SK-N-SH (cell line): ENCODE results near the gene SNED1. TPM values are rescaled to one million over a fixed set of nuclear protein-coding genes. Genes with fewer than 3 reads are reported as not detected.

ENCODE experiments used
- CTCF ChIA-PET: fragments of 300-600, 350-600 bp; formaldehyde crosslinking; extraction: SDS; loops from one replicate; lab custom pipeline; 2021; lab: Yijun Ruan, JAX
- POLR2A ChIA-PET: fragments of 350-600 bp; sonication (Branson Sonifier 250); formaldehyde crosslinking; extraction: SDS; loops from one replicate; lab custom pipeline; 2020; ENCODE audit warnings: antibody characterized with exemption, inconsistent platforms; lab: Yijun Ruan, JAX
- DNase-seq: peaks from one replicate; pipeline ENCODE4 v3.0.0; 2012
- H2AFZ ChIP-seq: fragments of 200-600 bp; sonication (generic); 2 replicates; pipeline ENCODE4 v1.8.1; 2016; ENCODE audit warnings: antibody characterized with exemption, mild to moderate bottlenecking, low read depth
- H3F3A ChIP-seq: fragments of 200-600 bp; sonication (generic); replicated peaks from 2 replicates; pipeline ENCODE3; 2016; ENCODE audit warnings: antibody characterized with exemption, mild to moderate bottlenecking; ENCODE audit not compliant: insufficient read depth
- H3K27ac ChIP-seq, 2 experiments: fragments of 200-500 bp in 1 of 2; fragments of 200-600 bp in 1 of 2; sonication (Bioruptor generic) in 1 of 2; sonication (generic), shearing (Covaris generic) in 1 of 2; 2 replicates each; pipeline versions ENCODE4 v1.5.1 to v1.6.1; 2014 to 2016; ENCODE audit warnings: low read depth in 2 of 2, inconsistent platforms in 1 of 2, low read length in 1 of 2, mild to moderate bottlenecking in 1 of 2, mixed read lengths in 1 of 2
- H3K27me3 ChIP-seq: fragments of 200-600 bp; sonication (generic), shearing (Covaris generic); 2 replicates; pipeline ENCODE4 v1.6.1; 2016; ENCODE audit warnings: mixed run types; ENCODE audit not compliant: insufficient read depth
- H3K36me3 ChIP-seq, 2 experiments: fragments of 200-500 bp in 1 of 2; fragments of 200-600 bp in 1 of 2; sonication (Bioruptor generic) in 1 of 2; sonication (generic) in 1 of 2; replicated peaks in 1 of 2; 2 replicates each; pipeline versions ENCODE3 to v1.5.1; 2014 to 2016; ENCODE audit warnings: low read length in 1 of 2, mild to moderate bottlenecking in 1 of 2; ENCODE audit not compliant: insufficient read depth in 2 of 2, control insufficient read depth in 1 of 2
- H3K4me1 ChIP-seq, 2 experiments: fragments of 200-500 bp in 1 of 2; fragments of 200-600 bp in 1 of 2; sonication (Bioruptor generic) in 1 of 2; sonication (generic), shearing (Covaris generic) in 1 of 2; 2 replicates each; pipeline versions ENCODE4 v1.5.1 to v1.6.1; 2014 to 2016; ENCODE audit warnings: low read depth in 1 of 2, low read length in 1 of 2, mixed run types in 1 of 2; ENCODE audit not compliant: insufficient read depth in 2 of 2, control insufficient read depth in 1 of 2
- H3K4me2 ChIP-seq: fragments of 200-600 bp; sonication (generic), shearing (Covaris generic); 2 replicates; pipeline ENCODE4 v1.6.1; 2017; ENCODE audit warnings: mixed run types
- H3K4me3 ChIP-seq, 2 experiments: fragments of 200-500 bp in 1 of 2; fragments of 200-600 bp in 1 of 2; sonication (Bioruptor generic) in 1 of 2; sonication (generic), shearing (Covaris generic) in 1 of 2; 2 replicates each; pipeline versions ENCODE4 v1.5.1 to v1.8.1; 2014 to 2016; ENCODE audit warnings: low read depth in 2 of 2, inconsistent platforms in 1 of 2, low read length in 1 of 2, mild to moderate bottlenecking in 1 of 2, mixed read lengths in 1 of 2, moderate library complexity in 1 of 2
- H3K79me2 ChIP-seq: fragments of 200-600 bp; sonication (generic); 2 replicates; pipeline ENCODE4 v1.8.1; 2017; ENCODE audit warnings: mild to moderate bottlenecking; ENCODE audit not compliant: insufficient read depth
- H3K9ac ChIP-seq: fragments of 200-600 bp; sonication (generic); 2 replicates; pipeline ENCODE4 v1.6.1; 2017; ENCODE audit warnings: mixed run types
- H3K9me2 ChIP-seq: fragments of 200-600 bp; sonication (generic); 2 replicates; pipeline ENCODE4 v1.6.1; 2017; ENCODE audit warnings: mixed run types
- H3K9me3 ChIP-seq: fragments of 200-600 bp; sonication (generic); 2 replicates; pipeline ENCODE4 v1.6.1; 2017; ENCODE audit warnings: mixed run types, mild to moderate bottlenecking, moderate library complexity
- H4K20me1 ChIP-seq: fragments of 200-600 bp; sonication (generic); 2 replicates; pipeline ENCODE4 v1.6.1; 2017; ENCODE audit warnings: mild to moderate bottlenecking, mixed run types; ENCODE audit not compliant: insufficient read depth
- EP300 ChIP-seq, 2 experiments: IDR thresholded peaks; 2 replicates each; pipeline versions ENCODE4 v1.4.0 to v1.6.1; 2012; ENCODE audit warnings: borderline replicate concordance in 1 of 2, low read depth in 1 of 2, low read length in 1 of 2
- FOXM1 ChIP-seq: IDR thresholded peaks from 2 replicates; pipeline ENCODE4 v1.4.0; 2012; ENCODE audit warnings: low read depth, mild to moderate bottlenecking
- GABPA ChIP-seq: IDR thresholded peaks from 2 replicates; pipeline ENCODE4 v1.4.0; 2012; ENCODE audit warnings: low read depth, mild to moderate bottlenecking
- NFIC ChIP-seq: IDR thresholded peaks from 2 replicates; pipeline ENCODE4 v1.4.0; 2012; ENCODE audit warnings: borderline replicate concordance
- TCF12 ChIP-seq: IDR thresholded peaks from 2 replicates; pipeline ENCODE4 v1.4.0; 2012
- WGBS: methylation state at CpG from one replicate; pipeline ENCODE4 v1.1.6; 2017; ENCODE audit warnings: low lambda C conversion rate; 5-methylcytosine and 5-hydroxymethylcytosine counted together
- polyA plus RNA-seq, 3 experiments: library from polyadenylated mRNA; depleted of rRNA; stranded (reverse); fragments of >200 nt; gene quantifications; 2 replicates each; pipeline ENCODE4 v1.2.3, GENCODE V29; 2012
- TF ChIP-seq, protein P1 (sequence below): IDR thresholded peaks from 2 replicates; pipeline ENCODE4 v1.4.0; 2012; ENCODE audit warnings: low read depth
- TF ChIP-seq, protein P2 (sequence below): IDR thresholded peaks from 2 replicates; pipeline ENCODE4 v1.6.1; 2012; ENCODE audit warnings: mild to moderate bottlenecking, low read depth, low read length, moderate library complexity
- TF ChIP-seq, protein P3 (sequence below): fragments of 150-350 bp; IDR thresholded peaks from 2 replicates; pipeline ENCODE4 v1.6.1; 2016; ENCODE audit warnings: mild to moderate bottlenecking, low read depth, low read length

SNED1 gene
- polyA plus RNA-seq, 1 of the 3 experiments (the other 2 are of a cell fraction), result 0.03 TPM

- POLR2A ChIA-PET, result no interaction called here
- no peak overlapping the region for H3K4me2 ChIP-seq
- no peaks in the 10 kb centered on the region for H3K9me3 ChIP-seq
- CTCF ChIA-PET, result interaction anchor here (1.1 to 1.5 kb wide), 3 partner anchors 13 to 214 kb away, joined by 3 to 6 read pairs (median 6); no protein-coding TSS in a partner anchor
- no peaks in the 10 kb centered on the region for H3K36me3 ChIP-seq
- H3K27ac ChIP-seq, result no peak overlapping the region
- 90% methylated on average over 17 of the region's 27 CpGs for WGBS
- H3K27me3 ChIP-seq, result no peaks in the 10 kb centered on the region; the same call in 1 of the 2 replicates
- no peak overlapping the region for H3K4me3 ChIP-seq
- no peaks in the 10 kb centered on the region for H3K9me2 ChIP-seq
- peak; percentile 24 for DNase-seq
- no peaks in the 10 kb centered on the region for H3K79me2 ChIP-seq
- H3K4me1 ChIP-seq, result no peaks in the 10 kb centered on the region; a peak in 1 of 4 replicates
- H3K9ac ChIP-seq, result no peak overlapping the region
- H3F3A ChIP-seq, result no peaks in the 10 kb centered on the region
- no peaks in the 10 kb centered on the region for H4K20me1 ChIP-seq
- no peak overlapping the region for H2AFZ ChIP-seq
- no peak for TF ChIP-seq TCF12
- TF ChIP-seq, protein P1, sequence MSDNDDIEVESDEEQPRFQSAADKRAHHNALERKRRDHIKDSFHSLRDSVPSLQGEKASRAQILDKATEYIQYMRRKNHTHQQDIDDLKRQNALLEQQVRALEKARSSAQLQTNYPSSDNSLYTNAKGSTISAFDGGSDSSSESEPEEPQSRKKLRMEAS, result no peak
- TF ChIP-seq EP300 (IDR thresholded peaks at IDR 0.05; ENCODE audit: borderline replicate concordance in 1 of 2, low read depth in 1 of 2, low read length in 1 of 2), result no peak
These were observed 67.0 kb downstream of the SNED1 start for GRCh38 chr2:241065355-241065803.

- Histone ChIP-seq H2AFZ (no peak overlapping the region), H3F3A (no peaks in the 10 kb centered on the region), H3K9ac (no peak overlapping the region), H3K4me3 (no peak overlapping the region), H3K4me2 (no peak overlapping the region), H3K9me2 (no peaks in the 10 kb centered on the region), H3K4me1 (no peaks in the 10 kb centered on the region; a peak in 1 of 4 replicates), H3K79me2 (no peaks in the 10 kb centered on the region), H4K20me1 (no peaks in the 10 kb centered on the region), H3K9me3 (no peaks in the 10 kb centered on the region), H3K36me3 (no peaks in the 10 kb centered on the region), H3K27ac (no peak overlapping the region), H3K27me3 (no peaks in the 10 kb centered on the region)
- WGBS, result 72% methylated on average over 19 of the region's 21 CpGs
- TF ChIP-seq NFIC, result no peak
- TF ChIP-seq FOXM1, result no peak
- TF ChIP-seq GABPA, result no peak
- no peak for DNase-seq
- ChIA-PET CTCF (interaction anchor here (0.9 to 1.8 kb wide), 4 partner anchors 12 to 152 kb away, joined by 3 to 7 read pairs (median 5); no protein-coding TSS in a partner anchor), POLR2A (no interaction called here)
These were observed 67.9 kb downstream of the SNED1 start for GRCh38 chr2:241066171-241066892.

GRCh38 chr2:241066893-241067341 is 68.5 kb downstream of the SNED1 start:
- TF ChIP-seq, protein P2, sequence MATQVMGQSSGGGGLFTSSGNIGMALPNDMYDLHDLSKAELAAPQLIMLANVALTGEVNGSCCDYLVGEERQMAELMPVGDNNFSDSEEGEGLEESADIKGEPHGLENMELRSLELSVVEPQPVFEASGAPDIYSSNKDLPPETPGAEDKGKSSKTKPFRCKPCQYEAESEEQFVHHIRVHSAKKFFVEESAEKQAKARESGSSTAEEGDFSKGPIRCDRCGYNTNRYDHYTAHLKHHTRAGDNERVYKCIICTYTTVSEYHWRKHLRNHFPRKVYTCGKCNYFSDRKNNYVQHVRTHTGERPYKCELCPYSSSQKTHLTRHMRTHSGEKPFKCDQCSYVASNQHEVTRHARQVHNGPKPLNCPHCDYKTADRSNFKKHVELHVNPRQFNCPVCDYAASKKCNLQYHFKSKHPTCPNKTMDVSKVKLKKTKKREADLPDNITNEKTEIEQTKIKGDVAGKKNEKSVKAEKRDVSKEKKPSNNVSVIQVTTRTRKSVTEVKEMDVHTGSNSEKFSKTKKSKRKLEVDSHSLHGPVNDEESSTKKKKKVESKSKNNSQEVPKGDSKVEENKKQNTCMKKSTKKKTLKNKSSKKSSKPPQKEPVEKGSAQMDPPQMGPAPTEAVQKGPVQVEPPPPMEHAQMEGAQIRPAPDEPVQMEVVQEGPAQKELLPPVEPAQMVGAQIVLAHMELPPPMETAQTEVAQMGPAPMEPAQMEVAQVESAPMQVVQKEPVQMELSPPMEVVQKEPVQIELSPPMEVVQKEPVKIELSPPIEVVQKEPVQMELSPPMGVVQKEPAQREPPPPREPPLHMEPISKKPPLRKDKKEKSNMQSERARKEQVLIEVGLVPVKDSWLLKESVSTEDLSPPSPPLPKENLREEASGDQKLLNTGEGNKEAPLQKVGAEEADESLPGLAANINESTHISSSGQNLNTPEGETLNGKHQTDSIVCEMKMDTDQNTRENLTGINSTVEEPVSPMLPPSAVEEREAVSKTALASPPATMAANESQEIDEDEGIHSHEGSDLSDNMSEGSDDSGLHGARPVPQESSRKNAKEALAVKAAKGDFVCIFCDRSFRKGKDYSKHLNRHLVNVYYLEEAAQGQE, result peak; percentile 93
- TF ChIP-seq, protein P3, sequence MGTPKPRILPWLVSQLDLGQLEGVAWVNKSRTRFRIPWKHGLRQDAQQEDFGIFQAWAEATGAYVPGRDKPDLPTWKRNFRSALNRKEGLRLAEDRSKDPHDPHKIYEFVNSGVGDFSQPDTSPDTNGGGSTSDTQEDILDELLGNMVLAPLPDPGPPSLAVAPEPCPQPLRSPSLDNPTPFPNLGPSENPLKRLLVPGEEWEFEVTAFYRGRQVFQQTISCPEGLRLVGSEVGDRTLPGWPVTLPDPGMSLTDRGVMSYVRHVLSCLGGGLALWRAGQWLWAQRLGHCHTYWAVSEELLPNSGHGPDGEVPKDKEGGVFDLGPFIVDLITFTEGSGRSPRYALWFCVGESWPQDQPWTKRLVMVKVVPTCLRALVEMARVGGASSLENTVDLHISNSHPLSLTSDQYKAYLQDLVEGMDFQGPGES, result no peak
- peak; percentile 32 for DNase-seq
- 92% methylated on average over 2 of the region's 15 CpGs for WGBS

More at GRCh38 chr2:241066893-241067341, 68.5 kb downstream of the SNED1 start:
- Histone ChIP-seq H3K36me3 (no peaks in the 10 kb centered on the region), H3K9me3 (no peaks in the 10 kb centered on the region), H3K4me1 (no peaks in the 10 kb centered on the region; a peak in 1 of 4 replicates), H4K20me1 (no peaks in the 10 kb centered on the region), H3K9me2 (no peaks in the 10 kb centered on the region), H2AFZ (no peak overlapping the region), H3K79me2 (no peaks in the 10 kb centered on the region), H3F3A (no peaks in the 10 kb centered on the region), H3K4me2 (no peak overlapping the region), H3K9ac (no peak overlapping the region), H3K4me3 (no peak overlapping the region), H3K27ac (no peak overlapping the region), H3K27me3 (no peaks in the 10 kb centered on the region)
- ChIA-PET POLR2A (no interaction called here), CTCF (interaction anchor here (0.9 to 2.8 kb wide), 4 partner anchors 11 to 216 kb away, joined by 3 to 9 read pairs (median 6); no protein-coding TSS in a partner anchor)
